A673 (cell line): Measurements from ENCODE around the gene CFAP141.

Experiments used
- CTCF ChIP-seq: fragments of 300-800, 200-600 bp; sonication (generic); conservative IDR thresholded peaks from 2 replicates; pipeline ENCODE4 v1.5.1; 2017; ENCODE audit warnings: low read depth, mild to moderate bottlenecking, antibody characterized with exemption, low read length, moderate library complexity, mixed read lengths
- EZH2 ChIP-seq: fragments of 200-600 bp; sonication (generic); IDR thresholded peaks from 2 replicates; pipeline ENCODE4 v1.6.1; 2017; ENCODE audit warnings: borderline replicate concordance, low read depth, mild to moderate bottlenecking, mixed read lengths, antibody characterized with exemption, low read length; ENCODE audit not compliant: poor library complexity, severe bottlenecking

DNA sequence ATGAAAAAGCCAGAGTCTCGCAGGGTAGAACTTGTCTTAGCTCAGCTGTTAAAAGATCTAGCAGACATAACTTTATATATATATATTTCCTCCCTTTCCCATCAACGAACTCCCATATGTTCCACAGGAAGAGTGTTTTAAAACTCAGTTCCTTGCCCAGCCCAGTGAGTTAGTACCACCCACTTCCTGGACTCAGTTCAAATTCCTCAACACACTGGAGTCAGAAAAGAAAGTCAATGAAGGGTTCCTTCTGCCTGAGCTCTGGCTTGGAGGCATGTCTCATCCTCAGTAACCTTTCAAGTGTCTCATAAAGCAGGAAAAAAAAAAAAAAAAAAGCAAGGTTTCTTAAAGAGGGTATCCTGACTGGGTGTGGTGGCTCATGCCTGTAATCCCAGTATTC is 29.8 kb downstream of the CFAP141 start:
- TF ChIP-seq CTCF (no peak), EZH2 (no peak)
